ENCODE results near the gene OPN1MW2. TPM values are rescaled to one million over a fixed set of nuclear protein-coding genes. Genes with fewer than 3 reads are reported as not detected.
"Not testable (repeated sequence)": the region's sequence is repeated elsewhere in the genome, so short reads cannot be mapped to it uniquely, and the experiment has no call there.

The OPN1MW2 gene
- total and polyA plus RNA-seq, 2 donors, result not detected

DNA sequence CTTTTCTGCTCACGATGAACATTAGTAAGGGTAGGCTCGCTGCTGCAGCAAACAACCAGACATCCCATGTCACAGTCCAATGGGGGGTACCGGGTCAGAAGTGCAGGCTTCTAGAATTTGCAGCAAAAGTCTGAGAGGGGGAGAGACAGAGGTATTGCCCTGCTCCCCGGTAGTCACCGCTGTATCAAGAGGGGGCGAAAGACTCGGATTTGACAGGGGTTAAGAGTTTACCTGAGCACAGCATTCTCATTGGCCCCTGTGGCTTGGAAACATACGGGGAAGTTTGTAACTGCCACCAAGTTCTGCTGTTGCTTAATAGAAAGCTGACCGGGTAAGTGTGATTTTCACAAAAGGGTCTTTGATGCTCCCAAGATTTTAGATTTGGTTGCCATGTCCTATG lies 8.5 kb upstream of the OPN1MW2 start:
- H3K4me1 ChIP-seq (ENCODE audit: control insufficient read depth in 2 of 2, insufficient read depth in 2 of 2, low read length in 2 of 2); H3K4me3 ChIP-seq (ENCODE audit: low read length in 2 of 2); H3K9me3 ChIP-seq (ENCODE audit: control insufficient read depth in 2 of 2, insufficient read depth in 1 of 2, low read length in 1 of 2); H3K36me3 ChIP-seq (ENCODE audit: control insufficient read depth in 2 of 2, insufficient read depth in 2 of 2, low read length in 1 of 2); DNase-seq (ENCODE audit: low read depth in 6 of 9, low spot score in 9 of 9); H3K27ac ChIP-seq (ENCODE audit: low read depth in 1 of 2, low read length in 1 of 2); H3K27me3 ChIP-seq (ENCODE audit: control insufficient read depth in 2 of 2, insufficient read depth in 1 of 2, low read length in 1 of 2): not testable (repeated sequence)
- 97% methylated on average over 3 of the region's 9 CpGs for WGBS

DNA sequence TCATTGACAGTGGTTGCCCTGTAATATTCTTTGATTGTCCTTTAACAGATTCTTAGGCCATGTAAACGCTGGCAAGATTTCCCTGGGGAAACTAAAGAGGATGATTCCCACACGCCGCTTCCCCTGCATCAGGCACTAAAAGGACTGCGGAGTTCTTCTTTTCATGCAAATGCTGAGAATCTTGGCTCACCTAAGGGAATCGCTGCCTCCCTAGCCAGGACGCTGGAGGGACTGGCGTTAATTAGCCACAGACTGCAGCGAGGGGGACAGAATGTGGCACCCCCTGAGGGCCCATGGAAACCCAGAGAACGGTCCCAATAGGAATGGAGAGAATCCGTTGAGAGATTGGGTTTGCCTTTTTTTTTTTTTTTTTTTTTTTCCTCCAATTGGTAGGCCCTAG lies 8.1 kb upstream of the OPN1MW2 start:
- H3K4me3 ChIP-seq (ENCODE audit: low read length in 2 of 2); H3K9me3 ChIP-seq (ENCODE audit: control insufficient read depth in 2 of 2, insufficient read depth in 1 of 2, low read length in 1 of 2); H3K27ac ChIP-seq (ENCODE audit: low read depth in 1 of 2, low read length in 1 of 2); H3K4me1 ChIP-seq (ENCODE audit: control insufficient read depth in 2 of 2, insufficient read depth in 2 of 2, low read length in 2 of 2); H3K27me3 ChIP-seq (ENCODE audit: control insufficient read depth in 2 of 2, insufficient read depth in 1 of 2, low read length in 1 of 2); H3K36me3 ChIP-seq (ENCODE audit: control insufficient read depth in 2 of 2, insufficient read depth in 2 of 2, low read length in 1 of 2); DNase-seq (ENCODE audit: low read depth in 6 of 9, low spot score in 9 of 9): not testable (repeated sequence)
- WGBS, result no CpG with 5 or more reads among the region's 10 CpGs

- DNase-seq (ENCODE audit: low read depth in 6 of 9, low spot score in 9 of 9); H3K27me3 ChIP-seq (ENCODE audit: control insufficient read depth in 2 of 2, insufficient read depth in 1 of 2, low read length in 1 of 2); H3K36me3 ChIP-seq (ENCODE audit: control insufficient read depth in 2 of 2, insufficient read depth in 2 of 2, low read length in 1 of 2); H3K27ac ChIP-seq (ENCODE audit: low read depth in 1 of 2, low read length in 1 of 2); H3K4me3 ChIP-seq (ENCODE audit: low read length in 2 of 2); H3K9me3 ChIP-seq (ENCODE audit: control insufficient read depth in 2 of 2, insufficient read depth in 1 of 2, low read length in 1 of 2); H3K4me1 ChIP-seq (ENCODE audit: control insufficient read depth in 2 of 2, insufficient read depth in 2 of 2, low read length in 2 of 2): not testable (repeated sequence)
- WGBS, result no CpG with 5 or more reads among the region's 6 CpGs
These were observed 5.7 kb downstream of the OPN1MW2 start for GRCh38 chrX:154225292-154225691.

DNA sequence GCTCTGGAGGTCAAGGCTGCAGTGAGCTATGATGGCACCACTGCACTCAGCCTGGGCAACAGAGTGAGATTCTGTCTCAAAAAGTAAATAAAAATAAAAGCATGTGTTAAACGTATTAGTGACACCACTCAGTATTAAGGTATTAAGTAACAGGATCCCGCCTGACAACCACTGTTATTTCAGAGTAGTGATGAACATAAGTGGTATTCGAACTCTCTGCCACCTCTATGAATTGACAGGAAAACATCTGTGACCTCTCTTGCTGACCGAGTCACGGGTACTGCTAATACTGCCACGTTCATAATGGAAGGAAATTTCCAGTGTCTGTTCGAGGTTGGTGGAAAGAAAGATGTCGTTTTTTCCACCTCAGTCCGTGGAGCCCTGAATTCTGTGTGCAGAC lies 7.2 kb downstream of the OPN1MW2 start:
- H3K27me3 ChIP-seq (ENCODE audit: control insufficient read depth in 2 of 2, insufficient read depth in 1 of 2, low read length in 1 of 2); H3K4me1 ChIP-seq (ENCODE audit: control insufficient read depth in 2 of 2, insufficient read depth in 2 of 2, low read length in 2 of 2); DNase-seq (ENCODE audit: low read depth in 6 of 9, low spot score in 9 of 9); H3K4me3 ChIP-seq (ENCODE audit: low read length in 2 of 2); H3K27ac ChIP-seq (ENCODE audit: low read depth in 1 of 2, low read length in 1 of 2); H3K9me3 ChIP-seq (ENCODE audit: control insufficient read depth in 2 of 2, insufficient read depth in 1 of 2, low read length in 1 of 2); H3K36me3 ChIP-seq (ENCODE audit: control insufficient read depth in 2 of 2, insufficient read depth in 2 of 2, low read length in 1 of 2): not testable (repeated sequence)
- WGBS, result no CpG with 5 or more reads among the region's 9 CpGs

DNA sequence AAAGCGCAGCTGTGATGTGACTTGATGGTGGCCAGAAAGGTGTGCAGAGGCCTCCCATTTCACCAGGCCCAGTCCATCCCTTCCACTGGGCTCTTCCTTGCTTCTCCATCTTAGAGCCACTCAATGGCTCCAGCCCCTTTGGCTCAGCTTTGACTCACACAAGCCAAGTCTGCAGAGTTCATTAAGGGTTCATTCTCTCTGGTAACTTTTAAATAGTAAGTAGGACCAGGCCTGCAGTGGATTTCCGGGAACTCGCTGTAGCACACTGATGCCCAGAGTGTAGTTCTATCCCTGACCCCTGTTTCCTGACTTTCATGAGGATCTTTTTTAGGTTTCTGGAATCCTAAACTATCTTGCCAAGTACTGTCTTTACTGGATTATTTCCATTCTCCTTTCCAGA lies 11.9 kb downstream of the OPN1MW2 start:
- H3K36me3 ChIP-seq (ENCODE audit: control insufficient read depth in 2 of 2, insufficient read depth in 2 of 2, low read length in 1 of 2); H3K27ac ChIP-seq (ENCODE audit: low read depth in 1 of 2, low read length in 1 of 2); H3K27me3 ChIP-seq (ENCODE audit: control insufficient read depth in 2 of 2, insufficient read depth in 1 of 2, low read length in 1 of 2); DNase-seq (ENCODE audit: low read depth in 6 of 9, low spot score in 9 of 9); H3K4me3 ChIP-seq (ENCODE audit: low read length in 2 of 2); H3K4me1 ChIP-seq (ENCODE audit: control insufficient read depth in 2 of 2, insufficient read depth in 2 of 2, low read length in 2 of 2); H3K9me3 ChIP-seq (ENCODE audit: control insufficient read depth in 2 of 2, insufficient read depth in 1 of 2, low read length in 1 of 2): not testable (repeated sequence)
- no CpG with 5 or more reads among the region's 3 CpGs for WGBS

DNA sequence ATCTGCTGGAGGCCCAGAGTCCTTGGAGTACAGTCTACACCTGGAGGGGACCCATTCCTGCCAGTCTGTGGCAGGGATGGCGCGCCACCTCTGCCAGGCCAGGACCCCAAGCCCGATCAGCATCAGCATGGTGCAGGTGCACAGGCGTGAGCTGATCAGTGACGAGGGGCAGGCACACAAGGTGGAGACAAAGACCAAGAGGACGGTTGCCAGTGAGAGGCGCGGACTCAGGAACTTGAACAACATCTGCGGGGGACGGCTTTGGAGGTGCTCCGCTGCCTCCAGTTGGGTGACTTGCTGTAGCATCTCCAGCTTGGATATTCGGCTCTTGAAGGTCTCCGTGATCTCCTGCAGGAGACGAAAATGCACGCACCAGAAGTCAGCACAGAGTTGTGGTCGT lies 14.1 kb downstream of the OPN1MW2 start:
- H3K4me1 ChIP-seq (ENCODE audit: control insufficient read depth in 2 of 2, insufficient read depth in 2 of 2, low read length in 2 of 2); DNase-seq (ENCODE audit: low read depth in 6 of 9, low spot score in 9 of 9); H3K9me3 ChIP-seq (ENCODE audit: control insufficient read depth in 2 of 2, insufficient read depth in 1 of 2, low read length in 1 of 2); H3K36me3 ChIP-seq (ENCODE audit: control insufficient read depth in 2 of 2, insufficient read depth in 2 of 2, low read length in 1 of 2); H3K27me3 ChIP-seq (ENCODE audit: control insufficient read depth in 2 of 2, insufficient read depth in 1 of 2, low read length in 1 of 2); H3K27ac ChIP-seq (ENCODE audit: low read depth in 1 of 2, low read length in 1 of 2); H3K4me3 ChIP-seq (ENCODE audit: low read length in 2 of 2): not testable (repeated sequence)
- WGBS, result no CpG with 5 or more reads among the region's 16 CpGs

DNA sequence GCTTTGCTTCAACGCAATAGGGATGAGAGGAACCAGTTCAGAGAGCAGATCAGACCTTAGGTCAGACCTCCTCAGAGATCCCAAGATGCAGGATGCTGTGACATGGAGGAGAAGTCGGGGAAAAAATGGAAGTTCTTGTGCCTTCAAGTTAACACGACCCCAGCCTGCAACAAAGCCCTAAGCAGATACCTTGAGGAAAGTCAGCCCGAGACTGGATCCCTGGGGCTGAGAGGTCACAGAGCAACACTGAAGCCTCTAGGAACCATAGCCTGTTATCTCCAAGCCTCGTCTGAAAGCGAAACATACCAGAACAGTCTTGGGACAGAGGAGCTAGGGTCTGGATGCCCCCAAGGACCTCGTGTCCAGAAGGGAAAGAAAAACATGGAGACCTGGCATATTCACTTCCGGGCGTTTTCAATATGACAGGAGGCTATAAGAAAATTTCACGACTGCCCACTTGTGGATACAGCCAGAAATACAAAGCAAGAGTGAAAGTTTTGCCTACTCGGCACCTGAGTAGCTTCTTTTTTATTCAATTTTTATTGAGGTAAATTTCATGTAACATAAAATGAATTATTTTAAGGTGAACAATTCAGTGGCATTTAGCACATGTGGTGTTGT lies 19.5 kb downstream of the OPN1MW2 start:
- 92% methylated on average over 9 of the region's 11 CpGs for WGBS
- H3K36me3 ChIP-seq (ENCODE audit: control insufficient read depth in 2 of 2, insufficient read depth in 2 of 2, low read length in 1 of 2); H3K27ac ChIP-seq (ENCODE audit: low read depth in 1 of 2, low read length in 1 of 2); H3K27me3 ChIP-seq (ENCODE audit: control insufficient read depth in 2 of 2, insufficient read depth in 1 of 2, low read length in 1 of 2); DNase-seq (ENCODE audit: low read depth in 6 of 9, low spot score in 9 of 9); H3K4me1 ChIP-seq (ENCODE audit: control insufficient read depth in 2 of 2, insufficient read depth in 2 of 2, low read length in 2 of 2); H3K4me3 ChIP-seq (ENCODE audit: low read length in 2 of 2); H3K9me3 ChIP-seq (ENCODE audit: control insufficient read depth in 2 of 2, insufficient read depth in 1 of 2, low read length in 1 of 2): not testable (repeated sequence)

- H3K27me3 ChIP-seq (ENCODE audit: control insufficient read depth in 2 of 2, insufficient read depth in 1 of 2, low read length in 1 of 2); H3K4me3 ChIP-seq (ENCODE audit: low read length in 2 of 2); H3K36me3 ChIP-seq (ENCODE audit: control insufficient read depth in 2 of 2, insufficient read depth in 2 of 2, low read length in 1 of 2); H3K27ac ChIP-seq (ENCODE audit: low read depth in 1 of 2, low read length in 1 of 2); DNase-seq (ENCODE audit: low read depth in 6 of 9, low spot score in 9 of 9); H3K9me3 ChIP-seq (ENCODE audit: control insufficient read depth in 2 of 2, insufficient read depth in 1 of 2, low read length in 1 of 2); H3K4me1 ChIP-seq (ENCODE audit: control insufficient read depth in 2 of 2, insufficient read depth in 2 of 2, low read length in 2 of 2): not testable (repeated sequence)
- WGBS, result 91% methylated on average over 6 of the region's 8 CpGs
These were observed 20.5 kb downstream of the OPN1MW2 start for GRCh38 chrX:154239982-154240503.

GRCh38 chrX:154247377-154248045 lies 28.0 kb downstream of the OPN1MW2 start:
- not testable (repeated sequence) for H3K4me1 ChIP-seq (ENCODE audit: control insufficient read depth in 2 of 2, insufficient read depth in 2 of 2, low read length in 2 of 2); H3K27me3 ChIP-seq (ENCODE audit: control insufficient read depth in 2 of 2, insufficient read depth in 1 of 2, low read length in 1 of 2); H3K4me3 ChIP-seq (ENCODE audit: low read length in 2 of 2); H3K27ac ChIP-seq (ENCODE audit: low read depth in 1 of 2, low read length in 1 of 2); DNase-seq (ENCODE audit: low read depth in 6 of 9, low spot score in 9 of 9); H3K9me3 ChIP-seq (ENCODE audit: control insufficient read depth in 2 of 2, insufficient read depth in 1 of 2, low read length in 1 of 2); H3K36me3 ChIP-seq (ENCODE audit: control insufficient read depth in 2 of 2, insufficient read depth in 2 of 2, low read length in 1 of 2)
- no CpG with 5 or more reads among the region's 17 CpGs for WGBS

Data from thymus (tissue), 11 donors.